Activated T-cell treated with anti-CD3 and anti-CD28 coated beads, Interleukin-2, amount 50 U/mL, for 4 hours (primary cell): ENCODE measurements around the gene MRRF. TPM values are rescaled to one million over a fixed set of nuclear protein-coding genes. Genes with fewer than 3 reads are reported as not detected.

Source experiments
- ATAC-seq, 2 donors: fragments of 200-7000 bp; cut with Tn5 transposase; one replicate each; pipeline ENCODE4 v1.10.0; 2021
- DNase-seq: peaks from one replicate; pipeline ENCODE4 v3.0.0-alpha.2; 2020
- H3K27me3 Mint-ChIP-seq: one replicate; pipeline ENCODE4 v1.8.0; 2021; ENCODE audit warnings: low read depth, mixed read lengths
- H3K36me3 Mint-ChIP-seq: one replicate; pipeline ENCODE4 v1.8.0; 2022; ENCODE audit warnings: mixed read lengths; ENCODE audit not compliant: insufficient read depth
- H3K4me1 Mint-ChIP-seq: one replicate; pipeline ENCODE4 v1.8.0; 2021; ENCODE audit warnings: low read depth, mixed read lengths
- H3K4me3 Mint-ChIP-seq: one replicate; pipeline ENCODE4 v1.8.0; 2021; ENCODE audit warnings: mild to moderate bottlenecking, moderate library complexity, mixed read lengths
- H3K9me3 Mint-ChIP-seq: one replicate; pipeline ENCODE4 v1.8.0; 2021; ENCODE audit warnings: mixed read lengths
- total RNA-seq, 3 donors: library from RNA; stranded (reverse); gene quantifications; one replicate each; pipeline ENCODE4 v1.2.1, GENCODE V29; 2021

MRRF gene, protein sequence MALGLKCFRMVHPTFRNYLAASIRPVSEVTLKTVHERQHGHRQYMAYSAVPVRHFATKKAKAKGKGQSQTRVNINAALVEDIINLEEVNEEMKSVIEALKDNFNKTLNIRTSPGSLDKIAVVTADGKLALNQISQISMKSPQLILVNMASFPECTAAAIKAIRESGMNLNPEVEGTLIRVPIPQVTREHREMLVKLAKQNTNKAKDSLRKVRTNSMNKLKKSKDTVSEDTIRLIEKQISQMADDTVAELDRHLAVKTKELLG
- total RNA-seq = 10 to 100 TPM; 93.0 to 94.4 (median 93.3) TPM

GRCh38 chr9:122264360-122265148, at the start of gene MRRF, which contains the start of gene RBM18:
Gene MRRF (plus strand): TSS chr9:122264882. CDS start chr9:122270892, 6,010 bp downstream.
Gene RBM18 (minus strand): TSS chr9:122264840. CDS start chr9:122261492, 3,348 bp downstream.
- ATAC-seq = peak; percentile 91 to 92
- Mint-ChIP-seq H3K27me3 (no peaks in the 10 kb centered on the region), H3K4me3 (peak within 1 kb of the TSS; percentile 99), H3K4me1 (peaks cover 52% of the 10 kb centered on the region), H3K9me3 (no peaks in the 10 kb centered on the region), H3K36me3 (peaks cover 10% of the 10 kb centered on the region)
- peak; percentile 84 for DNase-seq

- Mint-ChIP-seq H3K27me3 (peaks cover 86% of the 10 kb centered on the region), H3K36me3 (no peaks in the 10 kb centered on the region), H3K4me3 (no peak overlapping the region), H3K9me3 (no peaks in the 10 kb centered on the region), H3K4me1 (peaks cover 31% of the 10 kb centered on the region)
- DNase-seq (no peak), ATAC-seq (no peak)
These were observed 49.0 kb upstream of the MRRF start for GRCh38 chr9:122215663-122216062.

- DNase-seq (no peak), ATAC-seq (no peak)
- no peaks in the 10 kb centered on the region for H3K36me3 Mint-ChIP-seq
- H3K9me3 Mint-ChIP-seq = no peaks in the 10 kb centered on the region
- peaks cover 31% of the 10 kb centered on the region for H3K4me1 Mint-ChIP-seq
- peaks cover 84% of the 10 kb centered on the region for H3K27me3 Mint-ChIP-seq
- no peak overlapping the region for H3K4me3 Mint-ChIP-seq
These were observed 48.4 kb upstream of the MRRF start for GRCh38 chr9:122216138-122216797.

GRCh38 chr9:122216798-122217418, 47.8 kb upstream of the MRRF start:
- H3K4me1 Mint-ChIP-seq = peaks cover 31% of the 10 kb centered on the region
- ATAC-seq = no peak
- DNase-seq = no peak
- no peaks in the 10 kb centered on the region for H3K9me3 Mint-ChIP-seq
- H3K27me3 Mint-ChIP-seq = peaks cover 84% of the 10 kb centered on the region
- no peaks in the 10 kb centered on the region for H3K36me3 Mint-ChIP-seq
- H3K4me3 Mint-ChIP-seq = no peak overlapping the region

DNA sequence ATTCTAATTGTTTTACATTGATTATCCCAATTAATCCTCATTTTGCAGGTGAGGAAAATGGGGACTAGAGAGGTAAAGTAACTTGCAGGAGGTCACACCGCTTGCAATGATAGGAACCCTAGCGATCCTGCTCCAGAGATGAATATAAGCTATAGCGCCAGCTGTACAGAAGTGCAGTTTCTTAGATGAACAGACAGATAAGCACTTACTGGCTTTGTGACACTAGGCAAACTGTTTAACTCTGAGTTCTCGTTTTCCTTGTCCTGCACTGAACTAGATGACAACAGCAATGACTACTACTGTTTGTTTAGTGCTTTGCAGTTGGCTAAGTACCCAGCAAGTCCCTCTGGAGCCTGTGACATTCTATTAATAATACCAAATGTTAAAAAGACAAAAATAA, 47.0 kb upstream of the MRRF start:
- no peaks in the 10 kb centered on the region for H3K9me3 Mint-ChIP-seq
- no peak overlapping the region for H3K4me3 Mint-ChIP-seq
- DNase-seq (no peak), ATAC-seq (no peak)
- peaks cover 85% of the 10 kb centered on the region for H3K27me3 Mint-ChIP-seq
- H3K4me1 Mint-ChIP-seq = peaks cover 31% of the 10 kb centered on the region
- H3K36me3 Mint-ChIP-seq = no peaks in the 10 kb centered on the region

DNA sequence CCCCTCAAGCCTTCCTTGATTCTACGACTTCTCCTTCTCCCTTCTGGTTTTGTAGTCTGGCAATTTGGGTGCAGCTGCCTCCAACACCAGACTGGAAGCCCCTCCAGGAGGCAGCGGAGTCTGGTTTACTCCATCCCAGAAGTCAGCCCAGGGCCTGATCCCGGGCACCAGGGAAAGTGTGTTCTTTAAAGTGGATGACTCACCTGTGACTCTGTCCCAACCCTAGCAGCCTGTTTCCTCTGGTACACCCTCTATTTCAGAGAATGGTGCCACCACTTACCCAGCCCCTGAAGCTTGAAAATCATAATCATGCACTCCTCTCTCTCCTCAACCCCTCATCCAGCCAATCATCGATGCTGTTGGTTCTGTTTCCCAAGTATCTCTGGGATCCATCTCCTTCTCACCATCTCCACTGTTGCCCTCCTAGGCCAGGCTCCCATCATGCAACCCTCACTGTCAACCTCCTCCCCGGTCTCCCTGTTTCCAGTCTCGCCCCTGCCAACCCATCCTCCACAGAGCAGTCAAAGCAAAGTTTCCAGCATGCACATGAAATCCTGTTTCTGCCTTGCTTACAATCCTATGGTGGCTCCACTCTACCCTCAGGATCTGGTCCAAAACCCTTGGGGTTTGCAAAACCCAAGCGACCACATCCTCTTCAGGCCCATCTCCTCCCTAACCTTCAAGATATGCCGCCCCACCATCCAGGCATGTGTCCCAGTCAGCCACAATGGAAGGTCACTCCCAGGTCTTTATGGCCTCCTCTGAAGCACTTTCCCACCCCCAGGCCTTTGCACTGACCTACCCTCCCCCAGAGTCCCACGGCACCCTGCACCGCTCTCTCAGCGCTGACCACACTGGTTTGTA, 46.4 kb upstream of the MRRF start:
- DNase-seq (no peak), ATAC-seq (no peak)
- Mint-ChIP-seq H3K27me3 (peaks cover 85% of the 10 kb centered on the region), H3K4me3 (peak overlapping the region; percentile 57), H3K36me3 (no peaks in the 10 kb centered on the region), H3K9me3 (no peaks in the 10 kb centered on the region), H3K4me1 (peaks cover 27% of the 10 kb centered on the region)

GRCh38 chr9:122218935-122219855, 45.5 kb upstream of the MRRF start:
- Mint-ChIP-seq H3K4me3 (peak overlapping the region; percentile 57), H3K36me3 (no peaks in the 10 kb centered on the region), H3K27me3 (peaks cover 85% of the 10 kb centered on the region), H3K4me1 (peaks cover 27% of the 10 kb centered on the region), H3K9me3 (no peaks in the 10 kb centered on the region)
- peak; percentile 34 to 35 for ATAC-seq
- DNase-seq = no peak

DNA sequence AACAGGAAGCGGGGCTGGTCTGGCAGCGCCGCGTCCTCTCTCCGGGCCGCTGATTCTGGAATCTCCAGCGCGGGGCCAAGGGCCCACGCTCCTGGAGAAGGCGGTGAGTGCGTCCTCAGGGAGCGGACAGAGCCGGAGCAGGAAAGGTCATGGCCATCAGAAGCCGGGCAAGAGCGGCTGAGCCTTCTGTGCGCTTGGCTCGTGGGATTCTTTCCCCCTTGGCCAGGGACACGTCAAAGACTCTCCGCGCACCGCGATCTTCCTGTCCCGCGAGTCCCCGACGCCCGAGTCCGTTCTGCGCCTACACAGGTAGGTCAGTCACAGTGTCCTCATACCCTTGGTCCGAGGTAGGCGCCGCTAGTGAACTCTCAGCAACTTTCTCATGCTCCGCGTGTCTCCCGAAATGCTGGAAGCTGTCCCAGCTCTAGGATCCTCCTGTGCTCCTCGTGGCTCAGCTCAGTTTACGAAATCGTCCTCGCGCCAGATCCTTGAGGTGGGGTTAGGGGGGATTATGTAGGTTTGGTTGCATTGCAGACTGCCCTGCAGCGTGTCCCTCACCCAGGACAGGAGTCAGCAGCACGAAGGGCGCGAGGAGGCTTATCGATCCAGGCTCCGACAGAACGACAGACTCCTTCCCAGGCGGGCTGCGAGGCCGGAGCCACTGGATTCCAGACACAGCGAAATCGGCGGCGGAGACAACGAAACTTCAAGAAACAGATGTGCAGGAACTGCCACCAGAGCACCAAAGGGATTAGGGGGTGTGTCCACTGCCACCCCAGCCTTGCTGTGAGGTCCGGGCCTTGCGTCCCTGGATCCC, 44.6 kb upstream of the MRRF start:
- Mint-ChIP-seq H3K9me3 (no peaks in the 10 kb centered on the region), H3K4me3 (peak overlapping the region; percentile 57), H3K36me3 (no peaks in the 10 kb centered on the region), H3K4me1 (peaks cover 27% of the 10 kb centered on the region), H3K27me3 (peaks cover 85% of the 10 kb centered on the region)
- DNase-seq = no peak
- ATAC-seq = no peak

DNA sequence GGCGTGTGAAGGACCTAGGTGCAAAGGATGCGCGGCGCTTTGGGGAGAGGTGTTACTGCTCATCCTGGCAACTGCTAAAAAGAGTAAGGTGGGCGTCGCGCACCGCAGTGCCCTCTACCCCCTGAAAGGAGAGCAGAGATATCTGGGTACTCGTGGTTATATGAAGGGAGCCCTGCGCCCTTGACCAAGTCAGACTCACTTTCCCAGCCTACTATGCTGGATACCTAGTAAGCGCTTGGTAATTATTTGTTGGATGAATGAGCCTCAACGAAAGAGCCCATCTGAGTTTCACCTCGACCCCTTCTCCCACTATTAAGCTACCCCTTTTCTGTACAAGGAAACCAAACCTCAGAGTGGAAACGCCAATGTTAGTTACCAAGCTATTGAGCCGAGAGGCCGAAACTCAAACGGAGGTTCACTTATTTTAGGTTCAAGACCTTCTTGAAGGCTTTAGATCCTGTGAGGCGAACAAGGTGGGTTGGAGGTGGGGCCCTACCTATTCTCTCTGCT, 44.0 kb upstream of the MRRF start:
- ATAC-seq (no peak), DNase-seq (no peak)
- Mint-ChIP-seq H3K27me3 (peaks cover 81% of the 10 kb centered on the region), H3K36me3 (no peaks in the 10 kb centered on the region), H3K9me3 (no peaks in the 10 kb centered on the region), H3K4me3 (no peak overlapping the region), H3K4me1 (peaks cover 27% of the 10 kb centered on the region)

GRCh38 chr9:122221183-122221811, 43.4 kb upstream of the MRRF start:
- peaks cover 77% of the 10 kb centered on the region for H3K27me3 Mint-ChIP-seq
- H3K4me3 Mint-ChIP-seq = no peak overlapping the region
- no peak for DNase-seq
- no peaks in the 10 kb centered on the region for H3K36me3 Mint-ChIP-seq
- ATAC-seq = no peak
- H3K9me3 Mint-ChIP-seq = no peaks in the 10 kb centered on the region
- peaks cover 28% of the 10 kb centered on the region for H3K4me1 Mint-ChIP-seq

DNA sequence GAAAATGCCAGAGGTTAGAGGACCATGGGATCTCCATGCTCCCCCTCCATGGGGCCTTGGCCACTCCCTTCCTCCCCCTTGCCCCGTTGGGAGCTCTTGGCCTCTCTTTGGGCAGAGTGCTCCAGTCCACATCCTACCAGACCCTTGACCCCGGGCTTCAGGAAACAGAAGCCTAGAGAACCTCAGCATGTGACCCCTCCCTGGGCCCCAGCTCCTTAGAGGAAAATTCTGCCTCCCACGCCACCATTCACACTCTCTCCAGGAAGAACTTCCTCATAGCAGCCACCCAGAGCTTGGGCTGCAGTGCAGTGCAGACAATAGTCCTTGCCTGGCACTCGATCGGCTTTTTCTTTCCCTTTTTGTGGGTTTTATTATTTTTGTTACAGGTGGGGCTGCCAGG, 41.9 kb upstream of the MRRF start:
- Mint-ChIP-seq H3K27me3 (peaks cover 80% of the 10 kb centered on the region), H3K36me3 (no peaks in the 10 kb centered on the region), H3K4me3 (no peak overlapping the region), H3K4me1 (peaks cover 31% of the 10 kb centered on the region), H3K9me3 (no peaks in the 10 kb centered on the region)
- DNase-seq (no peak), ATAC-seq (no peak)

- Mint-ChIP-seq H3K4me1 (peaks cover 24% of the 10 kb centered on the region), H3K4me3 (no peak overlapping the region), H3K36me3 (no peaks in the 10 kb centered on the region), H3K9me3 (no peaks in the 10 kb centered on the region), H3K27me3 (peaks cover 74% of the 10 kb centered on the region)
- DNase-seq (no peak), ATAC-seq (no peak)
These were observed 41.2 kb upstream of the MRRF start for GRCh38 chr9:122223435-122223834.
